DND-41 (cell line): ENCODE results near the gene BRPF1.

Source experiments
- ATAC-seq: fragments of 200-7000 bp; cut with Tn5 transposase; 3 replicates; pipeline ENCODE4 v1.9.1; 2021; ENCODE audit warnings: low read depth; ENCODE audit not compliant: insufficient read depth
- DNase-seq: peaks from one replicate; pipeline ENCODE4 v3.0.0-alpha.2; 2020
- H2AFZ ChIP-seq: 2 replicates; pipeline ENCODE4 v1.6.0; 2012; ENCODE audit warnings: low read depth, low read length
- H3K27ac ChIP-seq: 2 replicates; pipeline ENCODE4 v1.5.1; 2012; ENCODE audit warnings: low read length, inconsistent platforms
- H3K27me3 ChIP-seq: fragments of 200-600 bp; sonication (generic); 2 replicates; pipeline ENCODE4 v1.6.0; 2012; ENCODE audit warnings: low read length, mild to moderate bottlenecking, inconsistent platforms; ENCODE audit not compliant: insufficient read depth, poor library complexity
- H3K36me3 ChIP-seq: 2 replicates; pipeline ENCODE4 v1.5.1; 2012; ENCODE audit warnings: low read length, inconsistent platforms; ENCODE audit not compliant: insufficient read depth
- H3K4me1 ChIP-seq: 2 replicates; pipeline ENCODE4 v1.5.1; 2012; ENCODE audit warnings: mild to moderate bottlenecking, low read length; ENCODE audit not compliant: insufficient read depth
- H3K4me2 ChIP-seq: 2 replicates; pipeline ENCODE4 v1.6.0; 2012; ENCODE audit warnings: mild to moderate bottlenecking, moderate library complexity, low read length, inconsistent platforms; ENCODE audit not compliant: insufficient read depth
- H3K4me3 ChIP-seq, 2 experiments: fragments of 200-600 bp in 1 of 2; shearing (Covaris generic) in 1 of 2; 2 replicates each; pipeline ENCODE4 v1.5.1; 2012 to 2016; ENCODE audit warnings: inconsistent platforms in 2 of 2, low read length in 2 of 2, mild to moderate bottlenecking in 2 of 2, low read depth in 1 of 2, moderate library complexity in 1 of 2
- H3K79me2 ChIP-seq: 2 replicates; pipeline ENCODE4 v1.6.0; 2012; ENCODE audit warnings: low read length, inconsistent platforms; ENCODE audit not compliant: insufficient read depth
- H3K9ac ChIP-seq: 2 replicates; pipeline ENCODE4 v1.6.0; 2012; ENCODE audit warnings: low read depth, mild to moderate bottlenecking, inconsistent platforms, low read length, moderate library complexity
- H3K9me3 ChIP-seq: 2 replicates; pipeline ENCODE4 v1.5.1; 2012; ENCODE audit warnings: low read length, moderate library complexity, mild to moderate bottlenecking, inconsistent platforms; ENCODE audit not compliant: insufficient read depth, severe bottlenecking
- H4K20me1 ChIP-seq: 2 replicates; pipeline ENCODE4 v1.6.0; 2012; ENCODE audit warnings: low read length; ENCODE audit not compliant: insufficient read depth
- CTCF ChIP-seq: IDR thresholded peaks from 2 replicates; pipeline ENCODE4 v1.5.1; 2012; ENCODE audit warnings: borderline replicate concordance, low read length, moderate library complexity, mild to moderate bottlenecking; ENCODE audit not compliant: poor library complexity, severe bottlenecking; ENCODE audit errors: extremely low read depth
- EZH2 ChIP-seq: IDR thresholded peaks from 3 replicates; pipeline ENCODE4 v1.6.1; 2012; ENCODE audit warnings: borderline replicate concordance, low read depth, mild to moderate bottlenecking, moderate library complexity, low read length, inconsistent platforms; ENCODE audit not compliant: severe bottlenecking

BRPF1 gene

GRCh38 chr3:9749296-9749644 is 17.7 kb downstream of the BRPF1 start:
- Histone ChIP-seq H2AFZ (peak overlapping the region; percentile 91), H3K9ac (peak overlapping the region; percentile 60), H3K4me1 (peaks cover 26% of the 10 kb centered on the region), H3K4me3 (peak overlapping the region; percentile 49 to 78; a peak in 3 of 4 replicates), H3K79me2 (peaks cover 4% of the 10 kb centered on the region), H3K36me3 (peaks cover 54% of the 10 kb centered on the region), H4K20me1 (no peaks in the 10 kb centered on the region; the same call in 1 of the 2 replicates), H3K27me3 (no peaks in the 10 kb centered on the region), H3K27ac (peak overlapping the region; percentile 75), H3K9me3 (no peaks in the 10 kb centered on the region), H3K4me2 (peak overlapping the region; percentile 94)
- TF ChIP-seq CTCF (no peak), EZH2 (no peak)
- ATAC-seq (no peak), DNase-seq (no peak)

DNA sequence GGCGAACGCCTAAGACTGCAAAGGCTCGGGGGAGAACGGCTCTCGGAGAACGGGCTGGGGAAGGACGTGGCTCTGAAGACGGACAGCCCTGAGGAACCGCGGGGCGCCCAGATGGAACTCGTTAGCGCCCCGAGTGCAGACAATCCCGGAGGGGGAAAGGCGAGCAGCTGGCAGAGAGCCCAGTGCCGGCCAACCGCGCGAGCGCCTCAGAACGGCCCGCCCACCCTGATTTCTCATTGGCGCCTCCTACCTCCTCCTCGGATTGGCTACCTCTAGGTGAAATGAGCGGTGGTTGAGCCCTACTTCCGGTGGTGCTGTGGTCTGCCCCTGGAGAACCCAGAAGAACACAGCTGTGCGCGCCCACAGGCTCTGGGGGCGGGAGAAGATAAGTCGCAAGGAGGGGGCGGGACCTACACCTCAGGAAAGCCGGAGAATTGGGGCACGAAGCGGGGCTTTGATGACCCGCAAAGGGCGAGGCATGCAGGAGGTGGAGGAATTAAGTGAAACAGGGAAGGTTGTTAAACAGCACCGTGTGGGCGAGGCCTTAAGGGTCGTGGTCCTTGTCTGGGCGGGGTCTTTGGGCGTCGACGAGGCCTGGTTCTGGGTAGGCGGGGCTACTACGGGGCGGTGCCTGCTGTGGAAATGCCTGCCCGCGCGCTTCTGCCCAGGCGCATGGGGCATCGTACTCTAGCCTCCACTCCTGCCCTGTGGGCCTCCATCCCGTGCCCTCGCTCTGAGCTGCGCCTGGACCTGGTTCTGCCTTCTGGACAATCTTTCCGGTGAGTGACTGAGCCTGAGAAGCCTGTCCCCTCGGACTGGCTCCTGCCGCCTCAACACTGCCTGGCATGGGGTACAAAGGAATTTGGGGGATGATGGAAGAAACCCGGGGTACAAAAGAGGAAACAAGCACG is 18.4 kb downstream of the BRPF1 start, which contains the start of gene OGG1:
TSS of gene OGG1 (plus strand) at position 308 of the 911 bp plus-strand sequence. CDS start at position 643, 335 bp downstream.
- Histone ChIP-seq H3K4me2 (peak within 1 kb of the TSS; percentile 94), H3K9me3 (no peaks in the 10 kb centered on the region), H3K36me3 (peaks cover 52% of the 10 kb centered on the region), H3K9ac (peak within 1 kb of the TSS; percentile 60), H3K4me1 (peaks cover 26% of the 10 kb centered on the region), H2AFZ (peak within 1 kb of the TSS; percentile 91), H3K27me3 (no peaks in the 10 kb centered on the region), H4K20me1 (no peaks in the 10 kb centered on the region; the same call in 1 of the 2 replicates), H3K27ac (peak within 1 kb of the TSS; percentile 75), H3K79me2 (peaks cover 4% of the 10 kb centered on the region), H3K4me3 (peak within 1 kb of the TSS; percentile 49 to 78; a peak in 3 of 4 replicates)
- ATAC-seq, result peak; percentile 95
- DNase-seq, result peak; percentile 99
- TF ChIP-seq CTCF (no peak), EZH2 (no peak)

DNA sequence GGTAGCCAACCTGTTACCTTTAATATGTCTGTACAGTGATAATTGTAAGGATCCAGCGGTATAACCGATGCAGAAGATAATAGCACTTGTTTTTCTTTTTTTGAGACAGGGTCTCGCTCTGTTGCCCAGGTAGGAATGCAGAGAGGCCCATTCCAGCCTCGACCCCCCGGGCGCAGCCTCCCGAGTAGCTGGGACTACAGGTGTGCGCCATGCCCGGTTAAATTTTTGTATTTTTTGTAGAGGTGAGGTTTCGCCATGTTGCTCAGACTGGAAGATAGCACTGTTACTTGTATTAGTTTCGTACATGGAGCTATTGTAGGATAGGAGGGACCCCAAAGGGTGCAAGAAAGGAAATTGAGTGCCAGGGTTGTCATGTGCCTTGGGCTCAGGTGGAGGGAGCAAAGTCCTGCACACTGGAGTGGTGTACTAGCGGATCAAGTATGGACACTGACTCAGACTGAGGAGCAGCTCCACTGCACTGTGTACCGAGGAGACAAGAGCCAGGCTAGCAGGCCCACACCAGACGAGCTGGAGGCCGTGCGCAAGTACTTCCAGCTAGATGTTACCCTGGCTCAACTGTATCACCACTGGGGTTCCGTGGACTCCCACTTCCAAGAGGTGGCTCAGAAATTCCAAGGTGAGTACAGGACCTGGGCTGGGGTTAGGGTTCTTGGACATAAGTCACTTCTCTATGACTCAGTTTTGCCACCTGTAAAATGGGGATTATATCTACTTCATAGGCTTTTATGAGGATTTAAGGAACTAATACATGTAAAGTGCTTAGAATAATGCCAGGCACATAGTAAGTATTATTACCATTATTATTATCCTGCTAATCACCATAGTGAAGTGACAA is 19.2 kb downstream of the BRPF1 start:
- Histone ChIP-seq H4K20me1 (no peaks in the 10 kb centered on the region; the same call in 1 of the 2 replicates), H2AFZ (peak overlapping the region; percentile 87), H3K27ac (peak overlapping the region; percentile 75), H3K4me2 (peak overlapping the region; percentile 94), H3K36me3 (peaks cover 45% of the 10 kb centered on the region), H3K4me3 (peak overlapping the region; percentile 49 to 78; a peak in 3 of 4 replicates), H3K79me2 (peaks cover 4% of the 10 kb centered on the region), H3K27me3 (no peaks in the 10 kb centered on the region), H3K4me1 (peaks cover 26% of the 10 kb centered on the region), H3K9me3 (no peaks in the 10 kb centered on the region), H3K9ac (peak overlapping the region; percentile 60)
- DNase-seq (no peak), ATAC-seq (no peak)
- TF ChIP-seq EZH2, result no peak
- no peak for TF ChIP-seq CTCF
